ENCODE measurements around the gene AFF2.

Gene AFF2

GRCh38 chrX:148555101-148555500 is 54.7 kb downstream of the AFF2 start:
- H3K27me3 Mint-ChIP-seq = no peaks in the 10 kb centered on the region
- H3K9me3 Mint-ChIP-seq (ENCODE audit: low read depth) = no peaks in the 10 kb centered on the region
- no peaks in the 10 kb centered on the region for H3K36me3 Mint-ChIP-seq
- no peak overlapping the region for H3K4me3 Mint-ChIP-seq
- H3K4me1 Mint-ChIP-seq (ENCODE audit: low read depth) = peaks cover 3% of the 10 kb centered on the region
- H3K27ac Mint-ChIP-seq = no peak overlapping the region

DNA sequence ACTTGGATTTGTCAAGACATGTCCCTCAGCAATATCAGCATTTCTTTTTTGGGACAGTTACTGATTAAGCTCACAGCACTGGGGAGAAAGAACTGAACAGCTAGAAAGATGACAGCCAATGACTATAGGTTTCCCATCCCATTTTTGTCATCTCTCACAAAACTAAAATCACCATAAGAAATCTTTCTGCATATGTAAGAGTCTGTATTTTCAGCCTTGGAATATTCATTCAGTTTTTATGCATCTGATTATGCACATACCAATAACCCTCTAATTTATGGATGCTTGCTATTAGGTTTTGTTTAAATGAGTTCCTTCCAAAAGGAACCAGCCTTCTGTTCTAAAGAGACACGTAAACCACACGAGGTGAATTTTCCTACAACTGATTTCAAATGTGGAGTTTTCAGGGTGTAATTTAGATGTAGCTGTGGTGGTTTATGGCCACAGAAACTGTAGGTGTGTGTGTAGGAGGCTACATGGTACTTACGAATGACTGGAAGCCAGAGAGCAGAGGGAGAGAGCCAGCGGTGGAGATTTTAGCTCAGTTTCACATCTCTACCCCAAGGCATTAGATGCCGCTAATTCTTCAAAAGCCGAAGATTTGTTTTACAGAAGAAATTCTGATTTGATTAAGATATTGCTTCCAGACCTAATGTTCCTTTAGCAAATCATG is 55.3 kb downstream of the AFF2 start:
- Mint-ChIP-seq H3K4me1 (ENCODE audit: low read depth) (peaks cover 3% of the 10 kb centered on the region), H3K27me3 (no peaks in the 10 kb centered on the region), H3K4me3 (no peak overlapping the region), H3K9me3 (ENCODE audit: low read depth) (no peaks in the 10 kb centered on the region), H3K27ac (no peak overlapping the region), H3K36me3 (no peaks in the 10 kb centered on the region)

GRCh38 chrX:148556498-148556897 is 56.1 kb downstream of the AFF2 start:
- no peaks in the 10 kb centered on the region for H3K36me3 Mint-ChIP-seq
- H3K27me3 Mint-ChIP-seq = no peaks in the 10 kb centered on the region
- no peaks in the 10 kb centered on the region for H3K9me3 Mint-ChIP-seq (ENCODE audit: low read depth)
- H3K4me1 Mint-ChIP-seq (ENCODE audit: low read depth) = peaks cover 3% of the 10 kb centered on the region
- no peak overlapping the region for H3K27ac Mint-ChIP-seq
- H3K4me3 Mint-ChIP-seq = no peak overlapping the region

- Mint-ChIP-seq H3K36me3 (peaks cover 2% of the 10 kb centered on the region), H3K27me3 (no peaks in the 10 kb centered on the region), H3K9me3 (ENCODE audit: low read depth) (no peaks in the 10 kb centered on the region), H3K27ac (no peak overlapping the region), H3K4me3 (no peak overlapping the region), H3K4me1 (ENCODE audit: low read depth) (peaks cover 9% of the 10 kb centered on the region)
Measured at GRCh38 chrX:148562846-148563245, 62.4 kb downstream of the AFF2 start.

GRCh38 chrX:148567229-148567628 is 66.8 kb downstream of the AFF2 start:
- Mint-ChIP-seq H3K36me3 (peaks cover 2% of the 10 kb centered on the region), H3K4me3 (no peak overlapping the region), H3K4me1 (ENCODE audit: low read depth) (peaks cover 12% of the 10 kb centered on the region), H3K27ac (no peak overlapping the region), H3K9me3 (ENCODE audit: low read depth) (no peaks in the 10 kb centered on the region), H3K27me3 (no peaks in the 10 kb centered on the region)

GRCh38 chrX:148567779-148568178 is 67.4 kb downstream of the AFF2 start:
- Mint-ChIP-seq H3K4me1 (ENCODE audit: low read depth) (peaks cover 14% of the 10 kb centered on the region), H3K27me3 (no peaks in the 10 kb centered on the region), H3K9me3 (ENCODE audit: low read depth) (no peaks in the 10 kb centered on the region), H3K27ac (no peak overlapping the region), H3K36me3 (peaks cover 2% of the 10 kb centered on the region), H3K4me3 (no peak overlapping the region)

GRCh38 chrX:148568763-148569162 is 68.3 kb downstream of the AFF2 start:
- no peak overlapping the region for H3K4me3 Mint-ChIP-seq
- peaks cover under 1% of the 10 kb centered on the region for H3K36me3 Mint-ChIP-seq
- H3K4me1 Mint-ChIP-seq (ENCODE audit: low read depth) = peaks cover 8% of the 10 kb centered on the region
- no peaks in the 10 kb centered on the region for H3K27me3 Mint-ChIP-seq
- no peak overlapping the region for H3K27ac Mint-ChIP-seq
- no peaks in the 10 kb centered on the region for H3K9me3 Mint-ChIP-seq (ENCODE audit: low read depth)

GRCh38 chrX:148572337-148572736 is 71.9 kb downstream of the AFF2 start:
- Mint-ChIP-seq H3K27ac (no peak overlapping the region), H3K36me3 (no peaks in the 10 kb centered on the region), H3K9me3 (ENCODE audit: low read depth) (no peaks in the 10 kb centered on the region), H3K27me3 (no peaks in the 10 kb centered on the region), H3K4me3 (no peak overlapping the region), H3K4me1 (ENCODE audit: low read depth) (peaks cover 8% of the 10 kb centered on the region)

DNA sequence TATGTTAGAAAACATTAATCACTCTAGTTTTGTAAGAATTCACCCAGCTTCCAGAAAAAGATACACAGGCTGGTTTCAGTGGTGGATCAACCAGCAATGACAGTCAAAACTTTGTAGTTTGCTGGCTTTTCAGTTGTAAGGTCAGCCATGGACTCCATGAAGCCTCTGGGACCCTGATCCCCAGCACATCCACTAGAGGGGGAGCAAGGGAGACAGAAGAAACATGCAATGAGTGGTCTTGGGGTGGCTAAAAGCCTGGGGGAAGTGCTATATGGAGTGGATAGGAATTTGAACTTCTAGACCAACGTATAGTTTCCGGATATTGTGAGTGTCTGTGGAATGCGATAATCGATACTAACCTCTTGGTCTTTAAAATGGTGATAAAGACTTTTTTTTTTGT is 72.7 kb downstream of the AFF2 start:
- Mint-ChIP-seq H3K4me3 (no peak overlapping the region), H3K27me3 (no peaks in the 10 kb centered on the region), H3K4me1 (ENCODE audit: low read depth) (peaks cover 8% of the 10 kb centered on the region), H3K27ac (no peak overlapping the region), H3K36me3 (no peaks in the 10 kb centered on the region), H3K9me3 (ENCODE audit: low read depth) (no peaks in the 10 kb centered on the region)

DNA sequence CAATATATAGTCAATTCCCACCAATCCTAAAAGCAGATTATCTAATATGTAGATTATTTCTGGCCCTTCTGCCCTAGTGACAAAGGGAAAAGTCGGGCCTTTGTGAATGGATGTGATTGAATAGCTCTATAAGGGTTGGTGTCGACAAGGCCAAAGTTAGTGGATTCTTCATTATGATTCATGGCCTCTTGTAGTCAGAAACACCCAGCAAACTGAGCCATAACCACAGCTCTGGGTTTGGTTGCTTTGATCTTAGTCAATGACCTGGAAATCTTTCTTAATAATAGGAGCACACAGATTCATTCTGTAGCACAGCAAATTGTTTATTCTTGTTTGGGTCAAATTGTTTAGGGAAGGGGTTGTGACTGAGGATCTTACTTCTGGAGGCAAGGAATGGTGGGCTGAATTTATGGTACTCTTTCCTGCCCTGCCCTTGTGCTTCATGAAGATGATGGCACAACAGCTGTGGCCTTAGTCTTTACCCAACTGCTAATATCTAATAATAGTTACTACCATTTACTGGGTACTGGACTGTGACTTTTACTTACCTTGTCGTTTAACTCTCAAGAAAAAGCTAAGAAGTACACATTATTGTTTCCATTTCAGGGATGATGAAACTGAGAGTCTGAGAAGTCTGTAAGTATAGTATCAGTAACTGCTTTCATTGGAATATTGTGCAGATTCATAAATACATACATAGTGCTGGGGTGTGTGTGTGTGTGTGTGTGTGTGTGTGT is 74.0 kb downstream of the AFF2 start:
- no peak overlapping the region for H3K27ac Mint-ChIP-seq
- H3K9me3 Mint-ChIP-seq (ENCODE audit: low read depth) = no peaks in the 10 kb centered on the region
- H3K4me1 Mint-ChIP-seq (ENCODE audit: low read depth) = peaks cover 8% of the 10 kb centered on the region
- no peaks in the 10 kb centered on the region for H3K36me3 Mint-ChIP-seq
- H3K27me3 Mint-ChIP-seq = no peaks in the 10 kb centered on the region
- no peak overlapping the region for H3K4me3 Mint-ChIP-seq

GRCh38 chrX:148576396-148576795 is 76.0 kb downstream of the AFF2 start:
- no peak overlapping the region for H3K27ac Mint-ChIP-seq
- H3K4me1 Mint-ChIP-seq (ENCODE audit: low read depth) = peaks cover 8% of the 10 kb centered on the region
- H3K36me3 Mint-ChIP-seq = no peaks in the 10 kb centered on the region
- no peaks in the 10 kb centered on the region for H3K27me3 Mint-ChIP-seq
- H3K4me3 Mint-ChIP-seq = no peak overlapping the region
- H3K9me3 Mint-ChIP-seq (ENCODE audit: low read depth) = no peaks in the 10 kb centered on the region

DNA sequence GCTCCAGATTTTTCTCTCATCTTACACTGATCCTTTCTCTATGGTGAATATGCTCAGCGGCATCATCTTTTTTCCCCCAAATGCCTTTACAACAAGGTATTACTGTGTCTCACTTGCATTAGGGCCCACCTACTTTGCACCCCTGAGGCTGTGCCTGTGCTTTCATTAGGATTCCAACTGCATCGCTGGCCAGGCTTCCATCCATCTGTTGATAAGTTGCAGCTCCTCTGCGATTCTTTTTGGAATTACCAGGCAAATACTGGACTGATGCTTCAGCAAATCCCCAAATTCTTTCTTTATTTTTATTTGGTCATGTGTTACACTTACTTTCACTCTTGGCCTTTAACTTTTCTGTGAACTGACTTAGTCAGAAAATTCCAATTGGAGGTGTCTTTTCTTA is 77.3 kb downstream of the AFF2 start:
- Mint-ChIP-seq H3K36me3 (no peaks in the 10 kb centered on the region), H3K27me3 (no peaks in the 10 kb centered on the region), H3K4me1 (ENCODE audit: low read depth) (peaks cover 4% of the 10 kb centered on the region), H3K4me3 (no peak overlapping the region), H3K9me3 (ENCODE audit: low read depth) (no peaks in the 10 kb centered on the region), H3K27ac (no peak overlapping the region)

- no peaks in the 10 kb centered on the region for H3K9me3 Mint-ChIP-seq (ENCODE audit: low read depth)
- peaks cover 4% of the 10 kb centered on the region for H3K4me1 Mint-ChIP-seq (ENCODE audit: low read depth)
- H3K27ac Mint-ChIP-seq = no peak overlapping the region
- H3K36me3 Mint-ChIP-seq = no peaks in the 10 kb centered on the region
- no peaks in the 10 kb centered on the region for H3K27me3 Mint-ChIP-seq
- H3K4me3 Mint-ChIP-seq = no peak overlapping the region
Measured at GRCh38 chrX:148580016-148580415, 79.6 kb downstream of the AFF2 start.

GRCh38 chrX:148582353-148582752 is 81.9 kb downstream of the AFF2 start:
- peaks cover 4% of the 10 kb centered on the region for H3K4me1 Mint-ChIP-seq (ENCODE audit: low read depth)
- no peaks in the 10 kb centered on the region for H3K27me3 Mint-ChIP-seq
- H3K9me3 Mint-ChIP-seq (ENCODE audit: low read depth) = no peaks in the 10 kb centered on the region
- no peak overlapping the region for H3K27ac Mint-ChIP-seq
- H3K36me3 Mint-ChIP-seq = no peaks in the 10 kb centered on the region
- H3K4me3 Mint-ChIP-seq = no peak overlapping the region

GRCh38 chrX:148588649-148589310 is 88.4 kb downstream of the AFF2 start:
- H3K36me3 Mint-ChIP-seq = no peaks in the 10 kb centered on the region
- no peaks in the 10 kb centered on the region for H3K27me3 Mint-ChIP-seq
- H3K4me1 Mint-ChIP-seq (ENCODE audit: low read depth) = no peaks in the 10 kb centered on the region
- no peak overlapping the region for H3K4me3 Mint-ChIP-seq
- H3K27ac Mint-ChIP-seq = no peak overlapping the region
- H3K9me3 Mint-ChIP-seq (ENCODE audit: low read depth) = no peaks in the 10 kb centered on the region

Data from activated naive CD8-positive, alpha-beta T cell (primary cell).